Stimulated activated CD8-positive, alpha-beta memory T cell treated with anti-CD3 and anti-CD28 coated beads, Interleukin-4, amount 100 ng/mL, for 24 hours (primary cell): ENCODE data around the gene UBE2L5.

Experiments used
- DNase-seq: peaks from one replicate; pipeline ENCODE4 v3.0.0-alpha.2; 2020; ENCODE audit warnings: low read depth

The UBE2L5 gene

DNA sequence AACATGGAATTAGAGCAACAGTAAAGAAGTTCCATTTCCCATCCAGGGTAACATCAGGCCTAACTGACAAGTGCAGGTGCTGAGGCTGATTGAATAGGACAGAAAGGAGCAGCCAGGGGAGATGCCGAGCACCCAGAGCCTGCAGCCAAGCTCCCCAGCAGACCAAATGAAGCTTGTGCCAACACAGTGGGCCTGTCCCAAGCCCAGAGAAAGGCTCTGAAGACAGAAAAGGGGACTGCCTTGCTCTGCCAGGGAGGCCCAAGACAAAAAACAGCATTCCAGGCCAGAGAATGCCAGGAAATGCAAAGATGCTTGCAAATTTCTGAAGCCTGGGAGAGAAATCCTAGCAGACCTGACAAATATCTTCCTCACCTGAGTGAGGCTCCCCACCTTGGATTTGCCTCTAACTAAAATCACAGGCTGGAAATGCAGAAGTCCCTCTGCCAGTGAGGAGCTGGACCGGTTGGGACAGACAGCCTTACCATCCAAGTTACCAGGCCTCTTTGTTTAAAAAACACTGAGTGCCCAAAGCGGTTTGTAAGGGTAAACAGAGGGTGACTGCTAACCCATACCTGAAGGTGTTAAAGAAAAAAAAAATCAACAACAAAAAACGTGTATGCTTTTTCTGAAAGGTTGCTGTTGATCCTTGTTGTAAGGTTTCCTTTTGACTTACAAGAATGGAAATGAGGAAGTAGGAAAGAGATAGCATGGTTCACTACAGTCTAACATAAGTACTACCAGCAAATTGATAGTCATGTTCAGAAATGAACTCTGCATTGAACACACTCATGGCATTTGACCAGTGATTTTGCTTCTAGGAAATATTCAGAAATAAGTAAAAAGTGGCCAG lies 55.3 kb downstream of the UBE2L5 start:
- no peak for DNase-seq
